Activated T-helper 2 cell treated with anti-CD3 and anti-CD28 coated beads, Interferon-gamma antibody, Interleukin-2, Interleukin-4, amounts not matched to agents 10 μg/mL and 5 μg/mL and 100 μg/mL, durations not matched to agents 14 hours and 24 hours and 36 hours (primary cell): ENCODE data around the gene ARHGAP24. TPM values are rescaled to one million over a fixed set of nuclear protein-coding genes. Genes with fewer than 3 reads are reported as not detected.
"Not testable (repeated sequence)": the region's sequence is repeated elsewhere in the genome, so short reads cannot be mapped to it uniquely, and the experiment has no call there.

Experiments used
- DNase-seq: peaks from one replicate; pipeline ENCODE4 v3.0.0; 2021; ENCODE audit warnings: low spot score
- H3K27ac Mint-ChIP-seq: one replicate; pipeline ENCODE4 v1.8.0; 2021; ENCODE audit warnings: mixed read lengths
- H3K27me3 Mint-ChIP-seq: one replicate; pipeline ENCODE4 v1.8.0; 2021; ENCODE audit warnings: low read depth, mixed read lengths
- H3K36me3 Mint-ChIP-seq: one replicate; pipeline ENCODE4 v1.8.0; 2021; ENCODE audit warnings: low read depth, mixed read lengths
- H3K4me1 Mint-ChIP-seq: one replicate; pipeline ENCODE4 v1.8.0; 2021; ENCODE audit warnings: low read depth, mixed read lengths
- H3K4me3 Mint-ChIP-seq: one replicate; pipeline ENCODE4 v1.8.0; 2021; ENCODE audit warnings: low read depth, mild to moderate bottlenecking, moderate library complexity, mixed read lengths
- H3K9me3 Mint-ChIP-seq: one replicate; pipeline ENCODE4 v1.8.0; 2021; ENCODE audit warnings: mixed read lengths
- intact Hi-C: fragments of 100-400 bp; cut with micrococcal nuclease; formaldehyde crosslinking; loops from one replicate; pipeline ENCODE4 v1.15.1; 2023
- total RNA-seq: library from RNA; stranded (reverse); gene quantifications from 2 replicates; pipeline ENCODE4 v1.2.3, GENCODE V29; 2022

Gene ARHGAP24
- total RNA-seq, 1 donor from 2014 or later: not detected

DNA sequence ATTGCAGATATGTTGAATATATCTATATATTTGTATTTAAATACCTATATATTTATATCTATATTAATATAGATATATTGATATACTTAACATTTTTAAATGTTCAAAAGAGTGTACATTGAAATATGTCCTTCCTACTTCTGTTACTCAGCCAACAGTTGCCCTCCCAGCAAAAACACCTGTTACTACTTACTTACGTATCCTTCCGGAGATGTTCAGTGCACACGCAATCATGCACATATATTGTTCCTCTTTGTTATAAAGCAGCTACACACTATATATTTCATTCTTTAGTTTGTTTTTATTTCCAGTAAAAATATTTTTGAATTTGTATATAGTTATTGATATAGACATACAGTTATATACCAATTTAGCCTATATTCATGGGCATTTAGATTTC, 142.3 kb downstream of the ARHGAP24 start:
- Mint-ChIP-seq H3K36me3 (no peaks in the 10 kb centered on the region), H3K9me3 (no peaks in the 10 kb centered on the region), H3K4me1 (no peaks in the 10 kb centered on the region), H3K4me3 (no peak overlapping the region), H3K27ac (no peak overlapping the region), H3K27me3 (no peaks in the 10 kb centered on the region)
- no peak for DNase-seq
- intact Hi-C loops: no loop called here

GRCh38 chr4:85632981-85633380, 158.0 kb downstream of the ARHGAP24 start:
- H3K27ac Mint-ChIP-seq: no peak overlapping the region

GRCh38 chr4:85637778-85638177, 162.8 kb downstream of the ARHGAP24 start:
- H3K27me3 Mint-ChIP-seq: no peaks in the 10 kb centered on the region
- H3K27ac Mint-ChIP-seq: no peak overlapping the region
- intact Hi-C loops: no loop called here
- no peaks in the 10 kb centered on the region for H3K36me3 Mint-ChIP-seq
- no peaks in the 10 kb centered on the region for H3K9me3 Mint-ChIP-seq
- no peak overlapping the region for H3K4me3 Mint-ChIP-seq
- no peaks in the 10 kb centered on the region for H3K4me1 Mint-ChIP-seq
- no peak for DNase-seq

More at GRCh38 chr4:85632981-85633380, 158.0 kb downstream of the ARHGAP24 start:
- Mint-ChIP-seq H3K4me3 (no peak overlapping the region), H3K36me3 (no peaks in the 10 kb centered on the region), H3K4me1 (no peaks in the 10 kb centered on the region), H3K9me3 (peaks cover 8% of the 10 kb centered on the region), H3K27me3 (no peaks in the 10 kb centered on the region)
- DNase-seq: no peak
- intact Hi-C loops: no loop called here

- H3K27me3 Mint-ChIP-seq: no peaks in the 10 kb centered on the region
- no peaks in the 10 kb centered on the region for H3K36me3 Mint-ChIP-seq
- no peak overlapping the region for H3K4me3 Mint-ChIP-seq
Observed at GRCh38 chr4:85639946-85640345, 165.0 kb downstream of the ARHGAP24 start.

GRCh38 chr4:85642356-85643100, 167.6 kb downstream of the ARHGAP24 start:
- no peak overlapping the region for H3K27ac Mint-ChIP-seq
- intact Hi-C loops: no loop called here
- H3K4me3 Mint-ChIP-seq: no peak overlapping the region

More at GRCh38 chr4:85639946-85640345, 165.0 kb downstream of the ARHGAP24 start:
- Mint-ChIP-seq H3K27ac (no peak overlapping the region), H3K9me3 (no peaks in the 10 kb centered on the region), H3K4me1 (no peaks in the 10 kb centered on the region)
- intact Hi-C loops: no loop called here
- DNase-seq: no peak

GRCh38 chr4:85644061-85644460, 169.1 kb downstream of the ARHGAP24 start:
- no peaks in the 10 kb centered on the region for H3K27me3 Mint-ChIP-seq
- no peak overlapping the region for H3K27ac Mint-ChIP-seq
- no peaks in the 10 kb centered on the region for H3K36me3 Mint-ChIP-seq
- H3K9me3 Mint-ChIP-seq: no peaks in the 10 kb centered on the region
- H3K4me3 Mint-ChIP-seq: no peak overlapping the region
- DNase-seq: no peak
- intact Hi-C loops: no loop called here
- no peaks in the 10 kb centered on the region for H3K4me1 Mint-ChIP-seq

More at GRCh38 chr4:85642356-85643100, 167.6 kb downstream of the ARHGAP24 start:
- H3K4me1 Mint-ChIP-seq: no peaks in the 10 kb centered on the region
- H3K27me3 Mint-ChIP-seq: no peaks in the 10 kb centered on the region
- no peaks in the 10 kb centered on the region for H3K9me3 Mint-ChIP-seq
- no peaks in the 10 kb centered on the region for H3K36me3 Mint-ChIP-seq
- DNase-seq: no peak

GRCh38 chr4:85650908-85651307, 176.0 kb downstream of the ARHGAP24 start:
- Mint-ChIP-seq H3K36me3 (no peaks in the 10 kb centered on the region), H3K9me3 (no peaks in the 10 kb centered on the region), H3K4me1 (no peaks in the 10 kb centered on the region), H3K27me3 (no peaks in the 10 kb centered on the region), H3K4me3 (no peak overlapping the region), H3K27ac (no peak overlapping the region)
- DNase-seq: no peak
- intact Hi-C loops: no loop called here

DNA sequence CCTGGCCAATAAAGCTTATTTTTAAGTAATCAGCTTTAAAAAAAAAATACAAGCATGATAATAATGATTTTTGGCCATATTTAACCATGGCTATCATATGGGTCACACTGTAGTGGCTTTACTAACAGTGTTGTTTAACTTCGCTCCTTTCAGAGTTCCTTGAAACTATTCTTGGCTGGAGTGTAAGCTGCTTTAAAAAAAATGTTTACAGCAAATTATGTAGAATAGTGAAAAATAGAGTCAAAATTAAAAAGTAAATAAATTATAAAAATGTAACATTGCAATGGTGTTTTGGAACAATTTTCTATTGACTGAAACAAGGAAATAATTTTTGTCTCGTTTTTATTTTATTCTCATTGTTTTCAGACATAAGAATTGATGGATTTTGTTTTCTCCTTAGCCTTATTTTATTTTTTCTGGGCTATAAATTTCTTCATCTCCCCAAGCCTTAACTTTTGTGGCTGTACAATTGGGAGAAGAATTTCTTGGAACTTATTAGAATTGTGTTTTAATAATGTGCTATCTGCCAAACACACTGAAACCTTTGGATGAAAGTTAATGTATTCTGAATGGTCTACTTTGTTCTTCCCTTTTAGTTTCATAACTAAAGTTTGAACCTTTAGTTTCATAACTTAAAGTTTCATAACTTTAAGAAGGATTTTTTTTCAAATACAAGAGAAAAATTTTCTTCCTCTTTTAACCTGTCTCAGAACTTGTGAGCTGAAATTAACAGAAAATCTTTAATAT, 182.0 kb downstream of the ARHGAP24 start:
- Mint-ChIP-seq H3K36me3 (no peaks in the 10 kb centered on the region), H3K4me1 (no peaks in the 10 kb centered on the region), H3K9me3 (no peaks in the 10 kb centered on the region), H3K4me3 (no peak overlapping the region), H3K27ac (no peak overlapping the region), H3K27me3 (no peaks in the 10 kb centered on the region)
- DNase-seq: no peak
- intact Hi-C loops: no loop called here

GRCh38 chr4:85658766-85659439, 184.0 kb downstream of the ARHGAP24 start:
- no peaks in the 10 kb centered on the region for H3K9me3 Mint-ChIP-seq
- intact Hi-C loops: no loop called here
- no peaks in the 10 kb centered on the region for H3K27me3 Mint-ChIP-seq
- no peak for DNase-seq
- no peak overlapping the region for H3K27ac Mint-ChIP-seq
- no peak overlapping the region for H3K4me3 Mint-ChIP-seq
- no peaks in the 10 kb centered on the region for H3K4me1 Mint-ChIP-seq
- H3K36me3 Mint-ChIP-seq: no peaks in the 10 kb centered on the region

- H3K4me3 Mint-ChIP-seq: no peak overlapping the region
- intact Hi-C loops: no loop called here
- no peaks in the 10 kb centered on the region for H3K27me3 Mint-ChIP-seq
- no peaks in the 10 kb centered on the region for H3K9me3 Mint-ChIP-seq
- H3K27ac Mint-ChIP-seq: no peak overlapping the region
- DNase-seq: no peak
- H3K36me3 Mint-ChIP-seq: no peaks in the 10 kb centered on the region
- H3K4me1 Mint-ChIP-seq: no peaks in the 10 kb centered on the region
Observed at GRCh38 chr4:85659610-85660218, 184.8 kb downstream of the ARHGAP24 start.

- H3K27me3 Mint-ChIP-seq, H3K36me3 Mint-ChIP-seq, H3K4me1 Mint-ChIP-seq, H3K27ac Mint-ChIP-seq, H3K9me3 Mint-ChIP-seq, DNase-seq, H3K4me3 Mint-ChIP-seq, intact Hi-C loops: not testable (repeated sequence)
Observed at GRCh38 chr4:85666625-85667024, 191.7 kb downstream of the ARHGAP24 start.

DNA sequence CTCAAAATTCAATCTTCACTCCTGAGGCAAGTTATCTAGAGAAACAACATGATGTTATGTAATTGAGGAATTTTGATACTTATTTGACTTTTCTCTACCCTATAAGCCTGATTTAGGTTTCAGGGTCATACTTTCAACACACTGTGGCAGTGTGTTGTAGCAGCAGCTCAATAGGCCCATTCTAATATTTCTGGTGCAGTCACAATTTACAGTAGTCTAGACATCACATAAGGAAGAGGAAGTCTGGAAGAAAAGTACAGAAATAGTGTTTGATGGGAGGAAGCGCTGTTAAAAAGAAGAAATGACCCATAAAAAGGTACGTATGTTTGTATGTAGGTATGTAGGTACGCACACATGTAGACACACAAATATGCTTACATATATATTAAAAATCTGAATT, 194.3 kb downstream of the ARHGAP24 start:
- intact Hi-C loops: no loop called here
- Mint-ChIP-seq H3K27me3 (no peaks in the 10 kb centered on the region), H3K27ac (no peak overlapping the region), H3K4me1 (no peaks in the 10 kb centered on the region), H3K36me3 (no peaks in the 10 kb centered on the region), H3K9me3 (no peaks in the 10 kb centered on the region), H3K4me3 (no peak overlapping the region)
- DNase-seq: no peak
